Dendritic cell treated with granulocyte-macrophage colony-stimulating factor and Interleukin-4, amounts not matched to agents 40 ng/mL and 50 ng/mL, for 4 days (primary cell): ENCODE data around the gene TP63.

Experiments
- H3K27ac Mint-ChIP-seq: one replicate; pipeline ENCODE4 v1.8.0; 2022; ENCODE audit warnings: mild to moderate bottlenecking, mixed read lengths
- H3K27me3 Mint-ChIP-seq: one replicate; pipeline ENCODE4 v1.8.0; 2022; ENCODE audit warnings: mild to moderate bottlenecking, mixed read lengths
- H3K36me3 Mint-ChIP-seq: one replicate; pipeline ENCODE4 v1.8.0; 2022; ENCODE audit warnings: low read depth, mixed read lengths
- H3K4me1 Mint-ChIP-seq: one replicate; pipeline ENCODE4 v1.8.0; 2022; ENCODE audit warnings: low read depth, mixed read lengths
- H3K4me3 Mint-ChIP-seq: one replicate; pipeline ENCODE4 v1.8.0; 2022; ENCODE audit warnings: mild to moderate bottlenecking, moderate library complexity, mixed read lengths
- H3K9me3 Mint-ChIP-seq: one replicate; pipeline ENCODE4 v1.8.0; 2022; ENCODE audit warnings: mixed read lengths
- intact Hi-C: fragments of 100-400 bp; cut with micrococcal nuclease; formaldehyde crosslinking; loops from one replicate; pipeline ENCODE4 v1.15.0; 2022

TP63 gene

GRCh38 chr3:189937302-189938127 lies 306.3 kb downstream of the TP63 start:
- Mint-ChIP-seq H3K36me3 (no peaks in the 10 kb centered on the region), H3K27me3 (no peaks in the 10 kb centered on the region), H3K27ac (no peak overlapping the region), H3K4me3 (no peak overlapping the region), H3K9me3 (no peaks in the 10 kb centered on the region), H3K4me1 (no peaks in the 10 kb centered on the region)
- intact Hi-C loops: no loop called here

DNA sequence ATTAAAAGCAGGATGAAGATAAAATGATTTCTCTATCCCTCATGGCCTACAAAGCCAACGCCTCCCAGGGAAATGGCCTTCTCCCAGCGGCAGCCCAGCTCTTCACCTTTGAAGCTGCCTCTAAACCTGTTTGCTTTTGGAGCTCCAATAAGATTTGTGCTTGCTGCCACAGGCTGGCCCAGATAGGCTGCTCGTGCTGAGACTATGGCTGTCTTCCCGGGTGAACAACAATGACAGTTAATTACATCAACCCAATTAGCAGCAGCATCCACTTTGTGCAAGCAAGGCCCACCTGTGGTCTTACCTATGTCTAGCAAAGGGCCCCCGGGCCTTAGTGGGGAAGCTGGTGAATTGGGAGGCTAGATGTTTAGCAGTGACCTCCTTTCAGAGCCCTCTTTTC lies 309.9 kb downstream of the TP63 start:
- no peaks in the 10 kb centered on the region for H3K9me3 Mint-ChIP-seq
- H3K27me3 Mint-ChIP-seq: no peaks in the 10 kb centered on the region
- H3K36me3 Mint-ChIP-seq: no peaks in the 10 kb centered on the region
- H3K27ac Mint-ChIP-seq: no peak overlapping the region
- no peak overlapping the region for H3K4me3 Mint-ChIP-seq
- no peaks in the 10 kb centered on the region for H3K4me1 Mint-ChIP-seq
- intact Hi-C loops: no loop called here

GRCh38 chr3:189941679-189942078 lies 310.5 kb downstream of the TP63 start:
- Mint-ChIP-seq H3K9me3 (no peaks in the 10 kb centered on the region), H3K4me1 (no peaks in the 10 kb centered on the region), H3K27ac (no peak overlapping the region), H3K27me3 (no peaks in the 10 kb centered on the region), H3K36me3 (no peaks in the 10 kb centered on the region), H3K4me3 (no peak overlapping the region)
- intact Hi-C loops: no loop called here

GRCh38 chr3:189942948-189943347 lies 311.8 kb downstream of the TP63 start:
- no peaks in the 10 kb centered on the region for H3K36me3 Mint-ChIP-seq
- no peaks in the 10 kb centered on the region for H3K27me3 Mint-ChIP-seq
- intact Hi-C loops: no loop called here
- no peaks in the 10 kb centered on the region for H3K4me1 Mint-ChIP-seq
- no peak overlapping the region for H3K27ac Mint-ChIP-seq
- H3K9me3 Mint-ChIP-seq: no peaks in the 10 kb centered on the region
- H3K4me3 Mint-ChIP-seq: no peak overlapping the region

GRCh38 chr3:189944285-189945145 lies 313.3 kb downstream of the TP63 start:
- H3K27ac Mint-ChIP-seq: no peak overlapping the region
- no peaks in the 10 kb centered on the region for H3K27me3 Mint-ChIP-seq
- H3K4me1 Mint-ChIP-seq: no peaks in the 10 kb centered on the region
- H3K36me3 Mint-ChIP-seq: no peaks in the 10 kb centered on the region
- H3K9me3 Mint-ChIP-seq: no peaks in the 10 kb centered on the region
- no peak overlapping the region for H3K4me3 Mint-ChIP-seq
- intact Hi-C loops: loop anchor here (5.0 kb wide), 1 partner anchor 672 kb away; no protein-coding TSS in a partner anchor

DNA sequence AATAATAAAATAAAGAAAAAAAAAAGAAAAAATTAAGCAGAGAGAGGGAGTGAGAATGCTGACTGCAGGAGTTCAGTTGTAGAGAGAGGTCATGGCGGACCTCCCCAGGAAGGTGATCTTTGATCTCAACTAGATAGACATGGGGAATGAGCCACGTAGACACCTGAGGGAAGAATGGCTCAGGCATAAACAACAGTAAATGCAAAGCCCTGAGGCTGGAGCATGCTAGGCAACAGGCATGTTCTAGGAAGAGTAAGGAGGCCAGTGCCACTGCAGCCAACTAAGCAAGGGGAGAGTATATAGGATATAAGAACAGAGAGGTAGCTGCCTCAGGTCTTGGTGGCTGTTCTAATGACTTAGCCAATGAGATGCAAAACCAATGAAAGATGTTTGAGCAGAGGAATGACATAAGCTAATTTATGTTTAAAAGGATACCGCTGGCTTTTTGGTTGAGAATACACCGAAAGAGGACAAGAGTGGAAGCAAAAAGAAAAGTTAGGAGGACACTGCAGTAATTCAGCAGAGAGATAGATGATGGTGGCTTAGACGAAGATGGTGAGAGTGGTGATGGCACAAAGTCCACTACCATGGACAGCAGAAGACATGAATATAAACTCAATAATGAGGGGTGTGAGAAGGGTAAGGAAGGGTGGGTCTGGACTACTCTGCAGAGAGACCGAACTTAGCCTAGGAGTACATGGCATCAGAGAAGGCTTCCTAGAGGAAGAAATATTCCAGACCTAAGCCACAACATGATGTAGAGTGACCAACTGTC lies 314.9 kb downstream of the TP63 start:
- H3K27me3 Mint-ChIP-seq: no peaks in the 10 kb centered on the region
- H3K27ac Mint-ChIP-seq: no peak overlapping the region
- H3K4me3 Mint-ChIP-seq: no peak overlapping the region
- no peaks in the 10 kb centered on the region for H3K4me1 Mint-ChIP-seq
- H3K9me3 Mint-ChIP-seq: no peaks in the 10 kb centered on the region
- H3K36me3 Mint-ChIP-seq: no peaks in the 10 kb centered on the region
- intact Hi-C loops: loop anchor here (5.0 kb wide), 1 partner anchor 674 kb away; no protein-coding TSS in a partner anchor
